ENCODE results near the gene ACAP2. TPM values are rescaled to one million over a fixed set of nuclear protein-coding genes. Genes with fewer than 3 reads are reported as not detected.

Gene ACAP2
- total RNA-seq, 1 donor from 2014 or later = 43.4 TPM

DNA sequence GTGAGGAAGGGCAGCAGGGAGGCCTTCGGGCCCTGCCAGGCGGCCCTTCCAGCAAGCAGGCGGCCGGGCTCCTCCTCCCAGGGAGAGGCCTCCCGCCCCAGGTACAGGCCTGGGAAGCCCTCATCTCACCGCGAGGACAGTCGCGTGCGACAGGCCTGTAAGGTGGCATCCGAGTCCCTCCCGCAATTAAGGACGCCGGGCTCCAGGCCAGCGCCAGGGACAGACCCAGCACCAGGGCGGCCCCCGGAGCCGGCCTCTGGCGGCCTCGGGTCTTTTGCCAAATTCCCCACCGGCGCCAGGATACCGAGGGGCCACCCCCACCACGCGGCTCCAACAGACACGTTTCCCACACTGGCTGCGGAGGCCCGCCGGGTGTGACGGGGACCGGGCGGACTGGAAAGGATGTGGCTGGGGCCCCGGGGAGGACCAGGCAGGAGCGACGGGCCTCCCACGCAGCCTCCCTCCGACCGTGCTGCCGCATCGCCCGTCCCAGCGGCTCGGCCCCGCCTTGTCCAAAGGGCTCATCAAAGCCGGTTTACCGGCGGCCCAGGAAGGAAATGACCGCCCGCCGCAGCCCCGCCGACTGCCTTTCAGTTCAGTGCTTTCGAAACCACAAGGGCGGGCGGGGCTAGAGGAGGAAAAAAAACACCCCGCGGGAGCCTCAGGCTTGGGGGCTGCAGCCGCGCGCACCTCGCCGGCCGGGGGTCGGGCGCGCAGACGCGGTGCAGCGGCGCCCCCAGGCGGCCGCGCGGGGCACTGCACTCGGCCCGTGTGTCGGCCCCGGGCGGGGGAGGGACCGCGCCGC lies 183.1 kb downstream of the ACAP2 start:
- ATAC-seq = peak; percentile 86

DNA sequence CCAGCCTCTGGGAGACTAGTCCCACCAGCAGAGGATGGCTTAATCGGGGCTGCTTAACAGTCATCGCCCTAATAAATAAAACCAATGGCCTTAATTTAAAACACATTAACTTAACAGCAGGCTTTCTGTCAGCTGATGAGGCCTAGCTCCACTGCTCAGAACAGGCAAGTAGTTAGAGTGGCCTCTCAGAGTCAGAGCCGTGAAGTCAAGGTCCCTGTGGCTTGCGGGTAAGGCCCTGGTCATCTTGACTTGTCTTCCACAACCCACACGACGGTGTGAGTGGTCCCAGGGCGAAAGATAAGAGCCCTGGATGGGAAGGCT lies 183.7 kb downstream of the ACAP2 start:
- ATAC-seq = no peak

DNA sequence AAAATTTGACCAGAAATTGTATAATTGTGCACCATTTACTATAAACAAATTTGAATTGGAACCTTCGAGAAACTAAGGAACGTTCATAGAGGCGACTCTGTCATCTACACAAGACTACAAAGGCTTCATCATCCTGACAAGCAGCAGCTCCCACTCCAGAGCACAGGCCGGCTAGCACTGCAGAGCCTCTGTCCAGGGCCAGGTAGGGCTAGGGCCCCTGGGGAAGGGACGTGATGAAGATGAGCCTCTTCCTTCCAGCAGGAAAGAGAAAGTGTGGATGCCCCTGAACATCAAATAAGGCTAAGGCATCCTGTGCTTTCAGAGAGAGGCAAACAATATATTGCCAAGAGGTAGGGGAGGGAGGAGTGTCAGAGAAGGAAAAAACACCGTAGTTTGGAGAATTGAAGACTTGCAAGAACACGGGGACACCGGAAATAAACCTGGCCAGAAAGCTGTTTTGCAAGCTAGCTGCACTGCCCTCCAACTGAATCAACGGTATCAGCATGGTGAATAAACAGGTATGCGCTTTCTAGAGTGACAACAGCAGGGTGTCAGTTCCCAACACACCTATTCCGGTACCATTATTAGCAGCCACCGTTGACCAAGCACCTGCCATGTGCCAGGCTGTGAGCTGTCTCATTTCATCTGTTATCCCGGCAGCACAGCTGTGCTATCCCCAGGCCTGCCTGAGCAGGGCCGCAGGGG lies 184.2 kb downstream of the ACAP2 start:
- peak; percentile 21 for ATAC-seq

DNA sequence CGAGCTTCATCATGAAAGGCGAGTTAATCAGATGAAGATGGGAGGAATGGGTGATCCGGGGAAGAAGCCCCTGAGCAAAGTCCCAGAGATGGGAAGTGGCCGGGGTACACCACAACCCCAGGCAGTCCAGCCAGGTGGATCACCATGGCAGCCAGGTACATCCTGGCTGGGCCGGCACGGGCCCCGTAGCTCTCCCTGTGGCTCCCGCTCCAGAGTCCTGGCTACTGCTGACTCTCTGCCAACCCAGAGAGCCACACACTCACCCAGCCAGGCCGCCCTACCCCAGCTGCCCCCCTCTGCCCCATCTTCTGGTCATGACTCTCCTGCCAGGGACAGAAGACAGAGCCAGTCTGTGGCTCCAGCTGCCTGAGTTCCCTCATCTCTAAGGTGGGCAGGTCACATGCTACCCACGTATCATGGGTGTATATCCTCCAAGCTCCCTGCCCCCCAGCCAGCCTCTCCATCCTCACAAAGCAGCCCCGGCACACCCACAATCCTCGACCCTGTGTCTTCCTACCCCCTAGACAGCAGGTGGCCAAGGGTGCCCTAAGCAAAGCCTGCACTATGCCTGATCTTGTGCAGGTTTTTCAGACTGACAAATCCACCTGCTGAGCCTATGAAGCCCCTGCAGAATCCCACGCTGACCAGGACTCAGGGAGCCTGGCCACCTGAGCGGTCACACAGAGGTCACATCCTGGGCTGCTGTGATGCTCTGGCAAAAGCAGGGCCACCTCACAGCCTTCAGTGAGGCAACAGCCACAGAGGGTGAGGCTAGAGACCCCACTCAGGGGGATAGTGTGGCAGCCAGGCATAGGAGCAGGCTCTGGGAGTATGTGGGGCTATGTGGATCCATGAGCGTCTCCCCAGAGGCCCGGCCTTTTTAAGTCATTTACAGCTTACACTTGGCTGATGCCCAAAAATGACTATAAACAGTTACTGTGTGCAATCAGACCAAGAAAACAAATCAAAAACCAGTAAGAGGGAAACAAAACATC lies 185.1 kb downstream of the ACAP2 start:
- no peak for ATAC-seq

DNA sequence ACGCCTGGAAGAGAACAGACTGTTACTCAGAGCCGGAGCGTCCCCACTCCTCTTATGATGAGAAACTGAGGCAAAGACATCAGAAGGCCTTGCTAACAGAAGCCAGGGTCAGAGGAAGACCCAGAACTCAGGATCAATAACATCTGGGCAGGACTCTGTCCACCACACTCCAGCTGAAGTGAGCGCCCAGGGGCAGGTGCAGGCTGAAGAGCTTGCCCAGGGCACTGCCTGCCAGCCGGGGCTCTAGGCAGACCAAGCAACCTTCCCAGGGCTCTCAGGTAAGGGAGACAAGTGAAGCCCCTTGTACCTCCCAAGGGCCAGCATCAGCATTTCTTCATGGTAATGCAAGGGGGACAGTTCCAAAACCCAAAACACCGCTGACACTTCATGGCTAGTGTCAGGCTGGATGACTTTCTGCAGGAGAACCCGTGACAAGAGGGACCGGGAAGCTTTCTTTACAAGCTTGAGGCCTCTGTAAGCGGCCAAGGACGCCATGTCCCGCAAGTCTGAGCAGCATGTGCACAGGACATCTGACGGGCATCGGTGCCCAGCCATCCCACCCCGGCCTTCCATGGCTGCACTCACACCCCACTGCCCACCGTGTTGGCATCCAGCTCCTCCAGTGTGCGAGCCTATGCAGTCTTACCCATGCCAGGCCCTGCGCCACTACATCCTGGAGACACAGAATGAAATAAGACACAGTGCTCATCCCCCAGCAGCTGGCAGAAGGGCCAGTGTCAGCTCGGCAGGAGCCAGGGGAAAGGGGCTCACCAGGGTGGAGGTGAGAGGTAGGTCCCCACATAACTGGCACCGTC lies 186.0 kb downstream of the ACAP2 start:
- ATAC-seq = no peak

DNA sequence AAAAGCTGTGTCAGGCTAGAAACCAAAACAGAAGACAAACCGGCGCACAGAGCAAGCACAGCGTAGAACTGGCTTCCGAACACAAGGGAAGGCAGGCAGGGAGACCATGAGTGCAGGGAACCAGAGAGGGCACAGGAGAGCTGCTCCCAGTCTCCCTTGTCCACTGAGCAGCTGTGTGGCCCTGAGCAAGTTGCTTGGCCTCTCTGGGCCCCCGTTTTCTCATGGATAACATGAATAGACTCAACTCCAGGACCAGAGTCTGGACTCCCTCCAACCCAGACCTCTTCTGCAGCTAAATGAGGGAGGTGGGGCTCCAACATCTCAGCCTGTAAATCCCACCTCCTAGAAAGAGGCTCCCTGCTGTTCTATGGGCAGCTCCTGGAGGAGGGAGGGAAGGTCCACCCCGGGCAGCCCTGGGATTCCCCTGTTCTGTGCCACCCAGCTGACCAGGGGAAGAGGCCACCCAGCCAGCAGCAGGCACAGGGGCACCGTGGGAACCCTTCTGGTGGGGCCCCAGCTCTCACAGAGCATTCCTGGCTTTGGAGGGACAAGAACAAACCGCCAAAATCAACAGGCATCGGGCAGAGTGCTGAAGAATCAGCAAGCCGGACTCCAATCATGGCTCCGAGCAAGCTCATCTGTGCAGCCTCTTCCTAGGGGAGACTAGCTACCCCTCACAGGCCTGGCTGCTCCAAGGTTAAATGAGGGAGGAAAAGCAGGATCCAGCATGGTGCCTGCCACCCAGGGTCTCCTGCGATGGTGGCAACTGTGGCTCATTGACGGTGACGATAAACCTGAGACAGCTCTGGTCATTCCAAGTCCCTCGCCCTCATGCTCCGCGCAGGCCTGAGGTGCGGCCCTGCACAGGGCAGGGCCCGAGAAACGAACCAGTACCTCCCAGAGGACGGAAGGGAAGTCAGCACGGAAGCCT lies 187.0 kb downstream of the ACAP2 start:
- no peak for ATAC-seq

DNA sequence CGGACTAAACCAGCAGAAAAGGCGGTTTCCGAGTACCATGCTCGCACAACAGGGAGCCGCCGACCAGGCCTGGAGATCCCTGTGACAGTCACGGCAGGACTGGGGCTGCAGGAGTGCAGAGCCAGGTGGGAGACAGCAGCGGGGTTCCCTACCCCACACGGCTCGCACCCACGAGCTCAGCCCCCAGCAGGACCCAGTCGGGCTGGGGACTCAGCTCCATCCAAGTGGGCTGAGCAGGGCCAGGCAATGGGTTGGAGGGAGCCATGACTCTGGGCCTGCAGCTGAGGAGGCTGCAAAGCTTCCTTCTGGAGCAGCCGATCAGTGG lies 187.7 kb downstream of the ACAP2 start:
- no peak for ATAC-seq

DNA sequence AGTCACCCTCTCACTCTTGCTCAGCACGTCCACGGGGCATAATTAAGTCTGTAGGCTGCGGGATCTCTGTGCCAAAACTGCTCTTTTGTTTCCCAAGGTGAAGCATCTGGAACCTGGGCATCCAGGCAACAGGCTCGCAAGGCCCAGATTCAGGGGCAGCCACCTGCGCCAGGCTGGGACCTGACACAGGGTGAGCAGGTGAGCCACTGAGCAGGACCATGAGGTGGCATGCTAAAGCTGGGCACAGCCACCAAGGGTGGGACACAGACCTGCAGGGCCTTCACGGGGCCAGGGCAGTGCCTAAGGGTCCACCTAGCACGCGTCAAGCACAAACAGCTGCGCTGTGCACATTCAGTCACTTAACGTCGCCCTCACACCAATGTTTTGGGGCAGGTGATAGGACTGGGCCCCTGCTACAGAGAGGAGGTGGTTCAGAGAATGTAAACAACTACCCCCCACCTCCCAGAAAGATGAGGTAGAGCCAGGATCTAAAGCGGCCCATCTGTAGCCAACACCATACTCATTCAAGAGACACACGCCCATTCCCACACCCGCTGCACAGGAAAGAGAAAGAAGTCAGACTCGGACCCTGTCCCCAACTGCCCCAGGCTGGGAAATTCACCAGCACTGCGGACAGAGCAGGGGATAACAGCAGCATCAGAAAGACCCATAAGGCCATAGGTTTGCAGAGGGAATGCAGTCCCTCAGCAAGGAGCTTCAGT lies 188.2 kb downstream of the ACAP2 start:
- ATAC-seq = no peak

DNA sequence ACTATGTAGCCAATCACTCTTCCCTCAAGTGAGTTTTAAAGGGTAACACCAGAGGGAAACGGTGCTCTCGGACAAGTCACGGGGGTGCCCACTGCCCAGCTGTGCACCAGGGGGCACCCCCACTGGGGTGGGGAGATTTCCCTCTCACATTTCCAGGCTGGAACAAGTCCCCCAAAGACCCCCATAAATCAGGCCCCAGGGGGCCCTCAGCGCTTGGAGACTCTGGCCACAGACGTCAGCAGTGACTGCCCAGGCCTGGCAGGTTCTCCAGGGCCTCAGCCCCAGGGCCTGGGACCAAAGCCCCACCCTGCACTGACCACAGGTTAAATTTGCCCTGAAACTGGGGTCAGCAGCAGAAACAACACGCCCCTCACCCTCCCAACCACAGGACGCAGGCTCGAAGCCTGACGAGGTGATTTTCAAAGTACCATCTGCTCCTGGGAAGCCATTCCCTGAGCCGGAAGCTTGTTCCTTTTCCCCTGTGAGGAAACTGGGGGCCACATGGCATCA lies 188.8 kb downstream of the ACAP2 start:
- no peak for ATAC-seq

DNA sequence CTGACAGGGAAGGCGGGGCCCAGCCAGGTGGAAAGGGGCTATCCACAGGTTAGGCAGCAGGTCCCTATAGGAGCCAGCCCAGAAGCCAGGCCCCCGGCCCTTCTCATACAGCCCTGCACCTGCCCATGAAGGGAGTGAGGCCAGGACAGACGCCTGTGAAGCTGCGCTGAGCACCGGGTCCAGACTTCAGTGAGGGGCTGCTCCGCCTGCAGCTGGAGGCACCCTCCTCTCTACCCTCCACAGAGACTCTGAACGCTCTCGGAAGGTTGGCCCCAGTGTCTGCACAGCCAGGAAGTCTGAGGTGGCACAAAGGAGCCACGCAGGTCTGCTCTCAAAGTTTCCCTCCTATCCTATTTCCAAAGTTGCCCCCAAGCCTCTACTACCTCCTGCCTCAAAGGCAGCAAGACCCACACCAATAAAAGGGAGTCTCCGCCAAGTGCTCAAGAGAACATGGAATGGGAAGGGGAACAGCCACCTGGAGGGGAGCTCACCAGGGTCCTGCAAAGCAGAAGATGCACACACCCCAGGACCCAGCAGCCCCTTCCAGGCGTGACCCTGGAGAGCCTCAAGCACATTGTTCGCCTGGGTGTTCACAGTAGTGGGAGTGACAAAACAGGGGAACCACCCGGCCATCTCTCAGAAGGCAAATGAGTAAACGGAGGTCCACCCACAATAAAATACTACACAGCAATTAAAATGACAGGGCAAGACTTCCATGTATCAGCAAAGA lies 191.3 kb downstream of the ACAP2 start:
- ATAC-seq = no peak

DNA sequence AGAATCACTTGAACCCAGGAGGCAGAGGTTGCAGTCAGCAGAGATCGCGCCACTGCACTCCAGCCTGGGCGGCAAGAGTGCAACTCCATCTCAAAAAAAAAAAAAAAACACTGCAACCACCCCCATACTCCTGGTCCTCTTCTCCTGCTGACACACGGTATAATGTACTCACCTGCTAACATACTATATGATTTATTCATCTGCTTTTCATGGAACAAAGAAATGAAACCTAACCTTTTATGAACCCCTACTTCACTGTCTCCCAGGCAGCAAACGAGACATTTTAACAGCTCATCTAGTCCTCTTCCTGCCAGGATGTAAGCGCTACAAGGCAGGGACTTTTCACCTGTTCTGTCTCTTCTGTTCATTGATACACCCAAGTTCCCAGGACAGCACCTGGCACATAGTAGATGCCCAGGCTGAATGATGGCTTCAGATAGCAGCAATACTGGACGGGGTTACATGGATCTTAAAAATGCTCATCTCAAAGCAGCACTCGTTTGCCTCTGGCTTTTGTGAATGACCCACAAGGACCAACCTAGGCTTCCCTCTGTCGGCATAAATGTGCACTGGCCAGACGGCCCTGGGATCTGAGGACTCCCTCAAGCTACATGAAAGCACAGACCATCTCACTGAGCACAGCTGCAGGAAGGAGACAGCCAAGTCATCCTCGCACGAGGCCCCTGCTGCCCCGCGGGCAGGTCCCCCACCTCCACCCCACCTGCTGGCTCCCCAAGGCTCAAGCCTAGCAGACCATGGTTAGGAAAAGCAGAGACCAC lies 192.2 kb downstream of the ACAP2 start:
- no peak for ATAC-seq

DNA sequence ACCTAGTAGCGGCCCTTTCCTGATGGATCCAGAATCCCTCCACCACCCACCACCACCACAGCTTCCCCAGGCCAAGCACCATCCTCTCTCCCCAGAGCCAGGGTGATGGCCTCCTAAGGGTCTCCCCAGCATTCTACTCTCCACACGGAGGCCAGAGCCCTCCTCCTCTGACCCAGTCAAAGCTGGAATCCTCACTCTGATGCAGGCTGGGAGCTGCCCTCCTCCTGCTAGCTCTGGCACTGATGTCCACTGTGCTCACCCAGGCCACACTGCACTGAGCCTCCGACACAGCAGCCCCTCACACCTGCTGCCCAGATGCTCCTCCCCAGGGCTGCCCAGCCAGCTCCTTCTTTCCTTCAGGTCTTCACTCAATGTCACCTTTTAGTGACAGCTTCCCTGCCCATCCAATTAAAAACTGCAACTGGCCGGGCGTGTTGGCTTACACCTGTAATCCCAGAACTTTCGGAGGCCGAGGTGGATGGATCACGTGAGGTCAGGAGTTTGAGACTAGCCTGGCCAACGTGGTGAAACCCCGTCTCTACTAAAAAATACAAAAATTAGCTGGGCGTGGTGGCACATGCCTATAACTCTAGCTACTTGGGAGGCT lies 192.9 kb downstream of the ACAP2 start:
- no peak for ATAC-seq

DNA sequence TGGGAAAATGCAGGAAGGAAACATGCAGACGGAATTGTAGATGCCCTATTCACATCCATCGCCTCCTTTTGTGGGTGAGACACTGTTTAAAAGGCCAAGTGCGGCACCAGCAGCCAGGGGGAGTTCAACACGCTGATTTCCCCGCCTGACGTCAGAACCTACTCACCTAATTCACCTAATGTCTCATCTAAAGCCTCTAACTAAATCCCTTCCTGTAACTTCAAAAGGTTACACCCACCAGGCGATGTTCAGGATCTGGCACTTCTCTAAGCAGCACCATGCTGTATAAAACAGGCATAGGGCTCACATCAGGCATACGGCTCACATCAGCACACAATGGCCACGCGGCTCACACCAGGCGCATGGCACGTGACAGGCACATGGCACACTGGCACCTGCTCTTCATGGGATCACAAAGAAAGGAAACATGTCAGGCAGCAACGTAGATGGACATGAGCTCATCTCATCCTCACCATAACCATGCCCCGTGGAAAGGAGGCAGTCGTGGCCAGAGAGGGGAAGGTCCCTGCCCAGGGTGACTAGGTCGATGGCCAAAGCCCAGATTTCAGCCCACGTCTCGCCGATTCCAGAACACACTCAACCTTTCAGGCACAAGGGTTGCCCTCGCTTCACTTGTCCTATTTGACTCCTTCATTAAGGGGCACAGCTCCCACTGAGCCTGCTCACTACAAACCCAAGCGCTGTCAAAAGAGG lies 193.6 kb downstream of the ACAP2 start:
- peak; percentile 56 for ATAC-seq

DNA sequence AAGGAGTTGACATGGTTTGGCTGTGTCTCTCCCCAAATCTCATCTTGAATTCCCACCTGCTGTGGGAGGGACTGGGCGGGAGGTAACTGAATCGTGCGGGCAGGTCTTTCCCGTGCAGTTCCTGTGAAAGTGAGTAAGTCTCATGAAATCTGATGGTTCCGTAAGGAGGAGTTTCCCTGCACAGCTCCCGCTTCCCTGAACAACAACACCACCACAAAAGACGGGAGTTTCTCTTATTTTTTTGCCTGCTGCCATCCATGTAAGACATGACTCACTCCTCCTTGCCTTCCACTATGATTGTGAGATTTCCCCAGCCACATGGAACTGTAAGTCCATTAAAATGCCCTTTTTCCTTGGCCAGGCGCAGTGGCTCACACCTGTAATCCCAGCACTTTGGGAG lies 194.5 kb downstream of the ACAP2 start:
- ATAC-seq = no peak

DNA sequence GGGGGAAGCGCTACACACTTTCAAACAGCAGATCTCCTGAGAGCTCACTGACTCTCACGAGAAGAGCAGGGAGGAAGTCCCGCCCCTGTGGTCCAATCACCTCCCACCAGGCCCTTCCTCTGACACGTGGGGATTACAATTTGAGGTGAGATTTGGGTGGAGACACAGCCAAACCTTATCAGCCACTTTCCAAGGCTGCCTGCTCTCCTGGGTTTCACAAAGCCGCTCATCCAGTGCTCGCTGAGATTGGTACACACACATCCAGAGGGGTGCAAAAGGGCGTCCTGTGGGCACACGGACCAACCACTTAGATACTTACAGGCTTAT lies 195.0 kb downstream of the ACAP2 start:
- no peak for ATAC-seq

DNA sequence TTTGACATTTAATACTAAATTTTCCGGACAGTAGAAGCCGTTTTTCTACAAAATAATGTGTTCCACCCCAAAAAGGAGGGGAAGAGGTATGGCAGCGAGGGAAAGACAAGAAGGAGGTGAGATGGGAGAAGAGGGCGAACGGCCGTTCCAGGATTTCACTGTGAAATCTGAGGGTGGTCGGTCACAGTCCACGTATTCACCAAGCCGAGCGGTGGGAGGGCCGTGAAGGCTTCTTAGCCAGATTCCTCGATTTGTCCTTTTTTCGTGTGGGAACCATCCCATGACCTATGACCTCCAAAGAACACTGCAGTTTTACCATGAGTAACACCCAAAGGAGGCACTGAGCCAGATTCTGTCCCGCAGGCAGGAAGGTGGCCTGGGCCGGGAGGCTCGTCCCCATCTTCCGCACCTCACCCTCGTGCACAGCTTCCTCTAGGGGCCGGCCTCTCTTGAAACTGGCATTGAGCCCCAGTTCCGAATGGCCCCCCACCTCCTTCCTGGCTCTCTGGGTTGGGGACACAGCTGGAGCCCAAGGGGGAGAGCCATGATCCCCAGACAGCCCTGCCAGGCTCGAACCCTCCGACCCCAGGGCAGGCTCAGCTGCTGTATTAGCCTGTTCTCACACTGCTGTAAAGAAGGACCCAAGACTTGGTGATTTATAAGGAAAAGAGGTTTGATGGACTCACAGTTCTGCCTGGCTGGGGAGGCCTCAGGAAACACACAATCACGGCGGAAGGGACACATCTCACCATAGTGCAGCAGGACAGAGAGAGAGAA lies 195.5 kb downstream of the ACAP2 start:
- ATAC-seq = no peak

DNA sequence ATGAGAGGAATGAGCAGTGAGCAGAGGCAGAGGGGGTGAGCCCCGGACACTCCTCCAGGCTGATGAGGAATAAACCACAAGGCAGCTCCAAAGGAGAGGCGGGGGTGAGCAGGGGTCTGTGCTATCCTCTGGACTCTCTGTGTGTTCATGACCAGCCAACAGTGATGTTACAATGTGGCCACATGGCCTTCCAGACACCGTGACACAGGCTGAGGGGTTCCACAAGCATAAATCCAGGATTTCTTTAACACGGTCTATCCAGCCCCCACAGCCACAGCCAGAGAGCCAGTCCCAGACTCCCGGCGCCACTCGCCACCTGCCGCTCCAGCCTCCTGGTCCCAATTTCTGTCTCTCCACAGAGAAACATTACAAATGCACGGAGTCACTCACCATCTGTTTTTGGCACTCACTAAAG lies 196.2 kb downstream of the ACAP2 start:
- ATAC-seq = no peak

Measured in esophagus mucosa (tissue), 1 donor.